Activated CD8-positive, alpha-beta memory T cell treated with anti-CD3 and anti-CD28 coated beads, Interleukin-2, amount 50 U/mL, for 24 hours (primary cell): ENCODE measurements around the gene OBI1.

Experiments used
- DNase-seq: peaks from one replicate; pipeline ENCODE4 v3.0.0-alpha.2; 2020; ENCODE audit errors: extremely low read depth

The OBI1 gene

GRCh38 chr13:78576261-78576660 is 82.7 kb downstream of the OBI1 start:
- DNase-seq = no peak

GRCh38 chr13:78572459-78572858 is 86.5 kb downstream of the OBI1 start:
- no peak for DNase-seq

- no peak for DNase-seq
Measured at GRCh38 chr13:78569029-78569428, 89.9 kb downstream of the OBI1 start.

GRCh38 chr13:78566631-78567030 is 92.3 kb downstream of the OBI1 start:
- DNase-seq = no peak
